Stimulated activated CD4-positive, alpha-beta T cell treated with anti-CD3 and anti-CD28 coated beads, TNF-alpha, amount 100 ng/mL, for 1 hour (primary cell): ENCODE results near the gene CMIP.

Experiments used
- DNase-seq, 3 donors: peaks; one replicate each; pipeline ENCODE4 v3.0.0-alpha.2; 2020; ENCODE audit warnings: low read depth in 3 of 3, low spot score in 1 of 3

CMIP gene

GRCh38 chr16:81615833-81616232, 171.2 kb downstream of the CMIP start:
- DNase-seq: no peak

- DNase-seq: peak; percentile 20 to 41 (median 29)
Measured at GRCh38 chr16:81616321-81617020, 171.9 kb downstream of the CMIP start.

- DNase-seq: no peak
Measured at GRCh38 chr16:81617021-81617346, 172.4 kb downstream of the CMIP start.

- no peak for DNase-seq
Measured at GRCh38 chr16:81618187-81618586, 173.6 kb downstream of the CMIP start.

- no peak for DNase-seq
Measured at GRCh38 chr16:81618661-81619060, 174.1 kb downstream of the CMIP start.

- DNase-seq: no peak
Measured at GRCh38 chr16:81620029-81620428, 175.4 kb downstream of the CMIP start.

- no peak for DNase-seq
Measured at GRCh38 chr16:81620796-81621195, 176.2 kb downstream of the CMIP start.

- no peak for DNase-seq
Measured at GRCh38 chr16:81621496-81621895, 176.9 kb downstream of the CMIP start.

GRCh38 chr16:81623365-81624102, 178.9 kb downstream of the CMIP start:
- DNase-seq: peak; percentile 5 to 38 (median 17)

- DNase-seq: no peak
Measured at GRCh38 chr16:81624403-81624759, 179.8 kb downstream of the CMIP start.

- DNase-seq: no peak
Measured at GRCh38 chr16:81624760-81625543, 180.3 kb downstream of the CMIP start.

- no peak for DNase-seq
Measured at GRCh38 chr16:81625544-81626153, 181.0 kb downstream of the CMIP start.

GRCh38 chr16:81626181-81626674, 181.6 kb downstream of the CMIP start:
- DNase-seq: no peak

GRCh38 chr16:81627024-81627423, 182.4 kb downstream of the CMIP start:
- DNase-seq: no peak

GRCh38 chr16:81627729-81628244, 183.2 kb downstream of the CMIP start:
- DNase-seq: no peak

- DNase-seq: no peak
Measured at GRCh38 chr16:81629034-81629802, 184.6 kb downstream of the CMIP start.

- no peak for DNase-seq
Measured at GRCh38 chr16:81629896-81630634, 185.5 kb downstream of the CMIP start.

GRCh38 chr16:81630635-81631031, 186.0 kb downstream of the CMIP start:
- no peak for DNase-seq

GRCh38 chr16:81632392-81633146, 188.0 kb downstream of the CMIP start:
- DNase-seq: peak; percentile 38 to 62 (median 50)
